ENCODE measurements around the gene SLC15A3. TPM values are rescaled to one million over a fixed set of nuclear protein-coding genes. Genes with fewer than 3 reads are reported as not detected.

The SLC15A3 gene
- total and polyA plus RNA-seq, 10 donors: 62.9 to 139 (median 115) TPM

GRCh38 chr11:60985991-60986915 is 34.3 kb upstream of the SLC15A3 start:
- Histone ChIP-seq H3K36me3 (no peaks in the 10 kb centered on the region), H3K9me3 (no peaks in the 10 kb centered on the region), H3K27ac (peak overlapping the region; percentile 33 to 88 (median 66)), H3K4me3 (peak overlapping the region in 1 of 8 donors; percentile 15), H3K27me3 (replicated peaks in 1 of 7) (no peaks in the 10 kb centered on the region), H3K4me1 (peaks cover 8 to 77% (median 38%) of the 10 kb centered on the region in 6 donors)
- peak; percentile 91 for DNase-seq
- peak in 2 of 3 donors; percentile 67 to 74 for TF ChIP-seq POLR2AphosphoS5 (IDR thresholded peaks at IDR 0.05)
- no peak for TF ChIP-seq POLR2A (IDR thresholded peaks at IDR 0.05)
- 62 to 67% (median 64%) methylated on average over 17 of the region's 17 CpGs for WGBS, 5 donors
- intact Hi-C loops (cut with DNase I; ENCODE audit: low total_unique reads): no loop called here

GRCh38 chr11:60985501-60985900 is 33.5 kb upstream of the SLC15A3 start:
- Histone ChIP-seq H3K36me3 (no peaks in the 10 kb centered on the region), H3K4me3 (no peak overlapping the region), H3K9me3 (no peaks in the 10 kb centered on the region), H3K27me3 (replicated peaks in 1 of 7) (no peaks in the 10 kb centered on the region), H3K4me1 (peaks cover 8 to 83% (median 38%) of the 10 kb centered on the region in 6 donors), H3K27ac (peak overlapping the region in 7 of 8 donors; percentile 33 to 88 (median 70))
- 80 to 91% (median 83%) methylated on average over 2 of the region's 2 CpGs for WGBS, 5 donors
- no peak for DNase-seq
- TF ChIP-seq POLR2A (IDR thresholded peaks at IDR 0.05): no peak
- no peak for TF ChIP-seq CTCF (IDR thresholded peaks at IDR 0.05 in 8 of 11, conservative IDR thresholded peaks at IDR 0.05 in 3 of 11)
- no peak for TF ChIP-seq POLR2AphosphoS5 (IDR thresholded peaks at IDR 0.05)
- intact Hi-C loops (cut with DNase I; ENCODE audit: low total_unique reads): no loop called here

- Histone ChIP-seq H3K36me3 (no peaks in the 10 kb centered on the region), H3K4me1 (peaks cover 8 to 85% (median 36%) of the 10 kb centered on the region in 6 donors), H3K27ac (peak overlapping the region in 6 of 8 donors; percentile 8 to 88 (median 72)), H3K4me3 (no peak overlapping the region), H3K9me3 (no peaks in the 10 kb centered on the region), H3K27me3 (replicated peaks in 1 of 7) (no peaks in the 10 kb centered on the region)
- TF ChIP-seq POLR2AphosphoS5 (IDR thresholded peaks at IDR 0.05) (no peak), CTCF (IDR thresholded peaks at IDR 0.05 in 8 of 11, conservative IDR thresholded peaks at IDR 0.05 in 3 of 11) (no peak), POLR2A (IDR thresholded peaks at IDR 0.05) (no peak)
- WGBS, 5 donors: 66 to 85% (median 80%) methylated on average over 4 of the region's 4 CpGs
- DNase-seq: no peak
- intact Hi-C loops (cut with DNase I; ENCODE audit: low total_unique reads): no loop called here
Observed at GRCh38 chr11:60984636-60985035, 32.7 kb upstream of the SLC15A3 start.

GRCh38 chr11:60984149-60984548 is 32.2 kb upstream of the SLC15A3 start:
- intact Hi-C loops (cut with DNase I; ENCODE audit: low total_unique reads): no loop called here
- Histone ChIP-seq H3K27me3 (replicated peaks in 1 of 7) (no peaks in the 10 kb centered on the region), H3K27ac (peak overlapping the region in 6 of 8 donors; percentile 19 to 88 (median 72)), H3K36me3 (no peaks in the 10 kb centered on the region), H3K9me3 (no peaks in the 10 kb centered on the region), H3K4me1 (peaks cover 4 to 85% (median 32%) of the 10 kb centered on the region in 6 donors), H3K4me3 (no peak overlapping the region)
- no peak for DNase-seq
- TF ChIP-seq POLR2AphosphoS5 (IDR thresholded peaks at IDR 0.05) (no peak), CTCF (IDR thresholded peaks at IDR 0.05 in 8 of 11, conservative IDR thresholded peaks at IDR 0.05 in 3 of 11) (no peak), POLR2A (IDR thresholded peaks at IDR 0.05) (no peak)
- 65 to 77% (median 69%) methylated on average over 6 of the region's 6 CpGs for WGBS, 5 donors
